Raji (cell line): Measurements from ENCODE around the gene THOP1.

ENCODE experiments used
- POLR2A ChIP-seq: IDR thresholded peaks from 2 replicates; pipeline ENCODE4 v1.6.1; 2011; ENCODE audit warnings: low read depth, low read length, control low read depth; ENCODE audit not compliant: insufficient read depth

THOP1 gene

DNA sequence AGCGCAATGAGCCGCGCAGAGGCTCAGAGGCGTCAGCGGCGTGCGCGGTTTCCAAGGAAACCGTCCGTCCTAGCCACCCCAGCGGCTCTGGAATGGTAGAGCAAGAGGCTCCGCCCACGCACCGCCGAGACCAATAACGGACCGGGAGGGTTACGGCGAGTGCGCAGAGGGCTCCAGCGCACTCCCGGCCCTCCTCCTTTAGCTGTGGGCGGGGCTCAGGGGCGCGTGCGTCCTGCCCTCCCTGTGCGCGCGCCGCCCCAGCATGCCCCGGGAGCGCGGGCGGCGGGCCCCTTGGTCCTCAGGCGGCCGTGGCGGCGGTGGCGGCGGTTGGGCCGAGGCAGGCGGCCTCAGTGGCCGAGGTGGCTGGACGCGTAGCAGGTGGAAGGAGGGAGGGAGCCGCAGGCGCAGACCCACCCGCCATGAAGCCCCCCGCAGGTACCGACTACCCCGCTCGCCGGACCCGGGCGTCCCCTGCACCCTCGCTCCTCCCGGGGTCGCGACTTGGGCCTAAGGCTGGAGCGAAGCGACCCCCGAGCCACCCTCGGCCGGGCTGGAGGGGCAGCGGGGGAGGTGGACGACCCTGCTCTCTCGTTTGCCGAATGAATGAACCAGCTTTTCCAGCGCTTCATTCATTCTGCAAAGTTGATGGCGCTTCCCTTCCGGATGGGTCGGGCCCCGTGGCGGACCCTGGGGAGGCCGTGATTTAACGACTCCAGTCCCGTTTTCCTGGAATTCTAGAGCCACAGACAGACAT lies at the start of gene THOP1:
THOP1 (plus strand) TSS at position 260 of the 754 bp plus-strand sequence; CDS start at position 420, 160 bp downstream.
- peak; percentile 87 for TF ChIP-seq POLR2A

DNA sequence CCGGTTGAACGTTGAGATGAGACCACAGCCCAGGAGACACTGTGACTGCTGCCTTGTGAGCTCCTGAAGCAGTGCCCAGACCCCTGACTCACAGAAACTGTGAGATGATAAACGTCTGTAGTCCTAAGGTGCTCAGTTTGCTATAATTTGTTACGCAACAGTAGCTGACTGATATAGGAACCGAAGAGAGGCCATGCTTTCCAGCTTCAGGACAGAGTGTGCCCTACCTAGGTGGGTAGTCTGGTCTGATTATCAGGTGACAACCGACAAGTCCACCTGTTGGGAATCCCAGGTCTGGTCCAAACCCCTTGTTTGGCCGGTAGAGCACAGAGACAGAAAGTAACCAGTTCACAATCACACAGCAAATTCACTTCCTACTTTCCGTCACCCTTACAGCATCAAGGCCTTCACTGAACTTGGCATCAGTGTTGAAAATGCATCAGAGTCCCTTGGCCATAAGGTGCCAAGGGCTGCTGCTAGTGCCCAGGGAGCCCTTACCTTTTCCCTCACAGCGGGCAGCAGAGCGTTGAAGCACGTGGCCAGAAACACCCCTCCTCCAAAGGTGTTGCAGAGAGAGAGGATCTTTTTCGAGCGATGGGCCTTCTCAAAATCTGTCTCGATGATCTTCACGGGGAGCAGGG lies 48.6 kb upstream of the THOP1 start:
- TF ChIP-seq POLR2A = no peak

DNA sequence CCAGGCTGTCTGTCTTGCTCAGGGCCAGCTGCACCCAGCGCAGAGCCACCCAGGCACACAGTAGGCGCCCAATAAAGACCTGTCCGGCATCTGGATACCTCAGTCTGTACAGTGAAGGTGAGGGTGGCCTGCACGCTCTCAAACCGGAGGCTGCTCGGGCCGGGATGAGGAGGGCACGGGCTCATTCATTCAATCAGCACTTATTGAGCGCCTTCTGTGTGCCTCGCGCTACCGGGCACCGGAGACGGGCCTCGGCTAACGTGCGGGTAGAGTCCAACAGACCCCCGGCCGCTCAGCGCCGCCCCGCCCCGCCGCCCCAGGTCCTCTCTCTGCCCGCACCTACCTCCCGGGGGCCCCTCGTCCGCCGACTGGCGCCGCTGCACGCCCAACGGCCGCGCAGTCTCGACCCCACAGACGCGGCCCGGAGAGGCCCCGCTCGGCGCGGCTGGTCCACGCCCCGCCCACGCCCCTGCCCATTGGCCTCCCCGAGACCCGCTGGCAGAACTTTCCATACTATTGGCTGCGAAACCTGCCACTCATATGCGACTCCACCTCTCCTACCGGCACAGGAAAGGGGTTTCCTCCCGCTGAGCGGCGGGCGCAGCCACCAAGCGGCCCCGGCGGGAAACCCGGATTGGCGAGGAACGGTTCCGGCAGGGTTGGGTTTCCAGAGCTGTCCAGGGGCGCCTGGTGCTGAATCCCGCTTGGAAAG lies 45.5 kb upstream of the THOP1 start, which contains the start of gene SLC39A3:
SLC39A3 (minus strand) TSS at position 416 of the 712 bp plus-strand sequence. CDS start 2,760 bp downstream, outside the sequence.
- peak; percentile 52; the same call in 1 of the 2 replicates for TF ChIP-seq POLR2A

DNA sequence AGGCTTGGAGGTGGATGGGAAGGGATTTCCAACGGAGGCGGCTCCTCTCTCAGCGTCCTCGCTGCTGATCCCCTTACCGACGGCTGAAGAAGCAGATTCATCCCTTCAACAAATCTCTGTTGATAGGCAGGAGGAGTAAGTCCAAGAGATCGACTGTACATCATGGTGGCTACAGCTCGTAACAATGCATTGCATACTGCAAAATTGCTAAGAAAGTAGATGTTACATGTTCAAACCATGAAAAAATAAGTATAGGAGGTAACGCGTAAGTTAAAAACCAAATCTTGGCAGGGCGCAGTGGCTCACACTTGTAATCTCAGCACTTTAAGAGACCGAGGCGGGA lies 45.0 kb upstream of the THOP1 start:
- no peak for TF ChIP-seq POLR2A

DNA sequence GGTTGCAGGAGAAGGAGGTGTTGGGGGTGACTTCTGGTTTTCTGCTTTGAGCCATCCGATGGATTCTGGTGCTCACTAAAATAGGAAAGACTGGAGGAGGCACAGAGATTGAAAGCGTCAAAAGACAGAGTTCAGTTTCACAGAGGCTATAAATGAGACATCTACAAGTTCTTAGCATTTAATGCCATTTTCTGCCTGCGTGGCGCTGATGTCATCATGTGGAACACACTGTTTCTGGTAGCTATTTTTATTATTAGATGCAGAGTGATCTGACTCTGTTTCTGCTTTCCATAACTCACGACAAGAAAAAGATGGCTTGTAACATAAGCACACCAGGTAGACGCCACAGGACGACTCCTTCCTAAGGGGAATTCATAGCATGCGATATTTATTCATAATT lies 42.2 kb upstream of the THOP1 start:
- no peak for TF ChIP-seq POLR2A

DNA sequence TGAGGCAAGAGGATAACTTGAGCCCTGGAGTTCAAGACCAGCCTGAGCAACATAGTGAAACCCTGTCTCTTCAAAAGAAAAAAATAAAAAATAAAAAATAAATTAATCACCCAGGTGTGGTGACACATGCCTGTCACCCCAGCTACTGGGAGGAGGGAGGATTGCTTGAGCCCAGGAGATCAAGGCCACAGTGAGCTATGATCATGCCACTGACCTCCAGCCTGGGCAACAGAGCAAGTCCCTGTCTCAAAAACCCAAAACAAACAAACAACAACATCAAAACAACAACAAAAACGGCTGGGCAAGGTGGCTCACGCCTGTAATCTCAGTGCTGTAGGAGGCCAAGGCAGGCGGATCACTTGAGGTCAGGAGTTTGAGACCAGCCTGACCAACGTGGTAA lies 41.2 kb upstream of the THOP1 start:
- no peak for TF ChIP-seq POLR2A

DNA sequence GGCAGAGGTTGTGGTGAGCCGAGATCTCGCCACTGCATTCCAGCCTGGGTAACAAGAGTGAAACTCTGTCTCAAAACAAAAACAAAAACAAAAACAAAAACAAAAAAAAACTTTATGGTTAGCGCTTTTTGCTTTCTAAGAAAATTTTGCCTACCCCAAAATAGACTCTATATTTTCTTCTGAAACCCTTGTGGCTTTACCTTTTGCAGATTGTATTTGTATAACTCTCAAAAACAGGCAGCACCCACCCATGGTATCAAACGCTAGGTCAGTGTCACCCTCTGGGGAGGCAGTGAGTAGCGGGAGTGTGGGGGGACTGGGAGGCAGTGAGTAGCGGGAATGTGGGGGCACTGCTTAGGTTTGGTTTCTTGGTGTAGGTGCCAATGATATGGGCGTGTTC lies 38.0 kb upstream of the THOP1 start:
- TF ChIP-seq POLR2A = no peak

DNA sequence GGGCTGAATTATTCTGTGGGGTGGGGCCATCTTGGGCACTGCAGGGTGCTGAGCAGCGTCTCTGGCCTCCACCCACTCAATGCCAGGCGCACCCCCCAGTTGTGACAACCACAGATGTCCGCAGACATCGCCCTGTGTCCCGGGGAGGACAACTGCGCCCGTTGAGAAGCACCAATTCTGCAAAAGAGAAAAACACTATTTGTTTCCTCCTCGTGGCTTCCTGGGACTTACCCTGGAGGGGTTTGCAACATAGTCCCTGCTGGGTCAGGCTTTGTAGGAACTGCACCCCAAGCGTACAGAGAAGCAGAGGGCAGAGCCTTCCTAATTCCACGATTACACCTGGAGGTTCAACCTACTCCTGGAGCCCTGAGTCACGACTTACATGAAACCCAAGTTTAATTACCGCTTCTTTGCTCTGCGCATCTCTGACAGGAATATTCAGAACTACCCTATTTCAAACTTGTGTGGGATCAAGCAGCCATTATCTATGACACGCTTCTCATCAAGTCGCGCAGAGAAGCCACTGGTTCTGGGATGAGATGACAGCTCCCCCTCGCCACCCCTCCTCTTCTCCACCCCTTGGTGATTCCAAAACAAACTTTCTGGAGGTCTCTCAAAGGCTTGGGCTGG lies 34.4 kb upstream of the THOP1 start:
- no peak for TF ChIP-seq POLR2A

DNA sequence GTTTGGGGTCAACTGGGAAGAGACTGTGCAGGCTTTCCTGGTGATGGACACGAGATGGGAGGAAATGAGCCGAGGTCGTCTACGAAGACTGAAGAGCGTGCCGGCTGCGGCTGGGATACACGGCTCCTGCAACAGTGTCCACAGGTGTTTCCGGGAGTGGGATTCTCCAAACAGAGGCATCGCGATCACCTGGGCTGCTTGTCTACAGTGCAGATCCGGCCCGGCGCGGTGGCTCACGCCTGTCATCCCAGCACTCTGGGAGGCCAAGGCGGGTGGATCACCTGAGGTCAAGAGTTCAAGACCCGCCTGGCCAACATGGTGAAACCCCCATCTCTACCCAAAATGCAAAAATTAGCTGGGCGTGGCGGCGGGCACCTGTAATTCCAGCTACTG lies 33.9 kb upstream of the THOP1 start:
- TF ChIP-seq POLR2A = no peak

DNA sequence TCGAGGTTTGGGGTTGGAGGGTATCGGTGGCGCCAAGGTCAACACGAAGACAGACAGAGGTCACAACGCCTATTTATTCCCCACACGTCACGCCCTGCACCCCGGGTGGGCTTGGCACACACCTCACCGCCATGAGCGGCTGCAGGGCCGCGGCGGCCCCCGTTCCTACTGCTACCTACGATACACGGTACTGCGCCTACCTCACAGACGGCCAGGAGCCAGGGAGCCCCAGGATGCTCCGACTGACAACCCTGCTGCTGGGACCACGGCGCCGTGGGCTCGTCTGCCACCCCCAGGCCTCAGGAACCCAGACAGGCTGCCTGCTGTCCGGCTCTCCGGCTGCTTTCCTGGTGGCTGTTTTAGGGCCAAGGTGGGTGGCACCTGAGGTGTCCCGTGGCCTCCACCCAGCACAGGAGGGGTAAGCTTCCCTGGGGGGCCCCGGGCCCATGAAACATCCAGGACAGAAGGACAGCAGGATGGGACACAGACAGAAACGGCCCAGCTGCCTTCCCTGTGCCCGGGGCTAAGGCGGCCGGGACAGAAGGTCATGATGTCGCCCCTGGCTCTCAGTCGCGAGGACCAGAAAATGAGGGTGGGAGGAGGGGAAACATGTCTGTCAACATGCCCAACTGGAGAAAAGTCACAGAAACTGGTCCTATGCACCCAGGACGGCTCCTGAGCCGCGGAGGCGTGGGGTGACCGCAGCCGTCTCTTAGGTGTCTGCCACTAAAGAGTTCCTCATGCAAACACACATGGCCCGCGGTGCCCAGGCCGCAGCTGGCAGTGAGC lies 30.4 kb upstream of the THOP1 start:
- TF ChIP-seq POLR2A = no peak

DNA sequence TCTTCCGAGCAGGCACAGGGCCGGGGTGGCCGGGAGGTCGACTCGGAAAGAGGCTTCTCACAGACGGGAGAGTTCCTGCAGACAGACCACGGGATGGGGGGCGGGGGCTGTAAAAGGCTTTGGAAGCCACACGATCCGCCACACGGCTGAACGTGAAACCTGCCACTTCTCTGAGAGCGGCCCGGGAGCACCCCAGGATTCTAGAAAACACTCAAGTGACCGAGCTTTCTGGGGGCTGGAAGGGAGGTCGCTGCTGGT lies 29.9 kb upstream of the THOP1 start:
- TF ChIP-seq POLR2A = no peak

DNA sequence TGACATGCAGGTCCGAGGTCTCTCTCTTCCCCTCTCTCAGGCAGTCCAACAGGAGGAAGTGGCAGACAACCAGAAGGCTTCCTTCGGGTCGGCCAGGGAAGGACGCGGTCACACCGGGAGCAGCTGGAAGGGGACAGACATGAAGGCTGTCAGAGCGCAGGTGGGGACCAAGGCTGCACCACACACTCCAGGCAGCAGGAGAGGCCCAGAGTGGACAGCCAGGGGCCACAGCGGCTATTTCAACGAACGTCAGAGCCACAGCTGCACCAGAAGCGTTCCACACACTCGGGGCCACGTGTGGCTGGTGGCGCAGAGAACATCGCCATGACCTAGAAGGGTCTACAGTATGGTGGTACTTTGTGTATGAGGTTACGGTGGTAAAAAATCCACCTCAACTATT lies 29.5 kb upstream of the THOP1 start:
- no peak for TF ChIP-seq POLR2A

DNA sequence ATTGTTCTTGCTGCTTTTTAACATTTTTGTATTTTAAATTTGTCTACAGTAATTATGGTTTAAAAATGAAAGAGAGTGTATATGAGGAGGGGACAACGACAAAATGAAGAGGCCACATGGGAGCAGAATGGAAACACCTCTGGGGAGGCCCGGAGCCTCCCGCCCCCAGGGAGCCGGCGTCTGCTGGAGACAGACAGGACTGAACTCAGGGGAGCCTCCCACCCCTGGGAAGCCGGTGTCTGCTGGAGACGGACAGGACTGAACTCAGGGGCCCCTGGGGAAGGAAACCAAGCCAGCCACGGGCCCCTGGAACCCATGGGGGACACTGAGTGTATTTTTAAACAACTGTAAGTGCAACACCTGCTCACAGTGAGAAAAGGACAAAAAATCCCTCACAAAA lies 28.8 kb upstream of the THOP1 start:
- TF ChIP-seq POLR2A = no peak

DNA sequence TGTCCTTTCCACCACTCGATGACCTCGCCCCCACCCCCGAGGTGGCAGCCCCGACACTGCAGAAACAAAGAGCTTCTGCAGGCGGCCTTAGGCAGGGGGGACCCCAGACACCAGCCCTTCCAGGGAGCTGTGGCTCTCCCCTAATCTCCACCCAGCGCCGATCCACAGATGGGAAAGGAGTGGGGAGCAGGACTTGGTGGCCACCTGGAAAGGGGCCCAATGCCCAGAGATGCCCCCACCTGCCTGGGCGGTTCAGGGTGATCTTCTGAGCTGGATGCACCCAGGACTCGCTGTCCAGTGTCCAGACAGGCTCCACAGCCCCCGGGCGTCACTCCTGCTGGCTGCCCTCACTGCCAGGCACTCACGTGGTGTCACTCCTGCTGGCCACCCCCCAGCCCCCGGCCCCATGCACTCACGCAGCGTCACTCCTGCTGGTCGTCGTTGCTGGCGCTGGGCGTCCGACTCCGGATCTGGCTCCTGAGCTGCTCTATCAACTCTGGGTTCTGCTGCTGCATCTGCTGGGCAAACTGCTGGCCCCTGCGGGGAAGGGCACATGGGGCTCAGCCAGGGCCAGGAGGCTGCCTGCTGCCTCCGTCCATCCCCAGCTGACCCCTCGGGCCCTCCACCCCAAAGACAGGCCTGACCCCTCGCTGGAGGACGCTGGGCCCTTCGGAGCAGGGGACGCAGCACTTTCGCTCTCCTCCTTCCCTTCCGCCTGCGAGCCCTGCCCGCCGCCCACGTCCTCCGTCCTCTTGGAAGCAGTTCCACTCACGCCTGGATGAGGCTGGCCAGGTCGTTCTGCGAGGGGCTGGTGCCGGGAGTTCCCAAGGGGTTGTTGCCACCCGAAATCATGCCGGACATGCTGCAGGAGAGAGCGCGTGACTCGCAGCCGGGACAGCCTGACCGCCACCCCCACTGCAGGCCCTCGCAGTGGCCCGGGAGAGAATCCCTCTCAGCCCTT lies 28.1 kb upstream of the THOP1 start:
- no peak for TF ChIP-seq POLR2A

DNA sequence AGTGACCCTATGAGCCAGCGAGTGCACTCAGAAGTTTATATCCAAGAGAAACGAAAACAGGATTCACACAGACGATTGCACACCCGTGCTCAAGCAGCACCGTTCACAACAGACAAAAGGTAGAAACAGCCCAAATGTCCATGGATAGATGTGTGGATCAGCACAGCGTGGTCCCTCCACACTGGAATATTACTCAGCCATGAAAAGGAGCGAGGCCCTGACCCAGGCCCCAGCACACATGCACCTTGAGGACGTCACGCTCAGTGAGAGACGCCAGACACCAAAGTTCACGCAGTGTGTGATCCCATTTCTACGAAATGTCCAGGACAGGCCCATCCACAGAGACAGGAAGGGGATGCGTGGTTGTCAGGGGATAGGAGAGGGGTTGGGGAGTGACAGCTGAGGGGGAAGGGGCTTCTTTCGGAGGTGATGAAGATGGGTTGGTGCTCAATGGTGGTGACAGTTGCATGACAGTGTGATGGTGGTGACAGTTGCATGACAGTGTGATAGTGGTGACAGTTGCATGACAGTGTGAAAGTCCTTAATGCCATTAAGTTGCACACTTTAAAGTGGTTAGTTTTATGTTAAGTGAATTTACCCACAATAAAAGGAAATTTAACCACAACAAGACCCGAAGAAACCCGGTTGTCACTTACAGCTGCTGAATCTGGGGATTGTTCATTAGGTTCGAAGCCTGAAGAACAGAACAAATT lies 26.5 kb upstream of the THOP1 start:
- no peak for TF ChIP-seq POLR2A
